ENCODE results near the gene GJC2. TPM values are rescaled to one million over a fixed set of nuclear protein-coding genes. Genes with fewer than 3 reads are reported as not detected.

Gene GJC2
- total RNA-seq, 1 donor from 2014 or later: 1.6 TPM

- Mint-ChIP-seq H3K4me3 (ENCODE audit: unreplicated experiment) (no peak overlapping the region), H3K4me1 (ENCODE audit: unreplicated experiment) (peaks cover 2% of the 10 kb centered on the region), H3K27ac (ENCODE audit: unreplicated experiment) (no peak overlapping the region), H3K9me3 (ENCODE audit: unreplicated experiment) (no peaks in the 10 kb centered on the region), H3K36me3 (ENCODE audit: unreplicated experiment) (no peaks in the 10 kb centered on the region), H3K27me3 (ENCODE audit: unreplicated experiment) (no peaks in the 10 kb centered on the region)
- DNase-seq (ENCODE audit: extremely low spot score, unreplicated experiment): no peak
- TF ChIP-seq CTCF (IDR thresholded peaks at IDR 0.05): no peak
These were observed 6.1 kb downstream of the GJC2 start for GRCh38 chr1:228155596-228156514.

DNA sequence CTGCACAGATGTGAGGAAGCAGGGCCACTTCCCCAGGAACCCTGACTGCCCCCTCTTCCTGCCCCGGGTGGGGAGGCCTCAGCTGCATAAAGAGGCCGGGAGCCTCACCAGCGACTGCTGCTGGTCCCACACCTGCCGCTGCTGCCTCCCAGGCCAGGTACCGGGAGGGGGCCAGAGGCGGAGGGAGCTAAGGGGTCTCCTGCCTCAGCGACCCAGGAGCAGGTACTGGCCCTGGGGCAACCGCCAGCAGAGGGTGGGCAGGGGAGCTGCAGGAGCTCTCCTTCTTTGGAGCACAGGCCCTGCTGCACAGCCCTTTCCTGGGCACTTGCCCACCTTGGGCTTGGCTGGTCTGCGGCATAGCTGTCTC lies 6.8 kb downstream of the GJC2 start:
- H3K4me3 Mint-ChIP-seq (ENCODE audit: unreplicated experiment): no peak overlapping the region

GRCh38 chr1:228156941-228157728 lies 7.4 kb downstream of the GJC2 start:
- H3K36me3 Mint-ChIP-seq (ENCODE audit: unreplicated experiment): no peaks in the 10 kb centered on the region
- no peak overlapping the region for H3K4me3 Mint-ChIP-seq (ENCODE audit: unreplicated experiment)
- H3K27me3 Mint-ChIP-seq (ENCODE audit: unreplicated experiment): no peaks in the 10 kb centered on the region
- peaks cover 2% of the 10 kb centered on the region for H3K4me1 Mint-ChIP-seq (ENCODE audit: unreplicated experiment)
- DNase-seq (ENCODE audit: extremely low spot score, unreplicated experiment): no peak
- no peak overlapping the region for H3K27ac Mint-ChIP-seq (ENCODE audit: unreplicated experiment)
- no peak for TF ChIP-seq CTCF (IDR thresholded peaks at IDR 0.05)
- no peaks in the 10 kb centered on the region for H3K9me3 Mint-ChIP-seq (ENCODE audit: unreplicated experiment)

More for the DNA sequence above, 6.8 kb downstream of the GJC2 start:
- Mint-ChIP-seq H3K27ac (ENCODE audit: unreplicated experiment) (no peak overlapping the region), H3K4me1 (ENCODE audit: unreplicated experiment) (peaks cover 2% of the 10 kb centered on the region), H3K36me3 (ENCODE audit: unreplicated experiment) (no peaks in the 10 kb centered on the region), H3K9me3 (ENCODE audit: unreplicated experiment) (no peaks in the 10 kb centered on the region), H3K27me3 (ENCODE audit: unreplicated experiment) (no peaks in the 10 kb centered on the region)
- no peak for DNase-seq (ENCODE audit: extremely low spot score, unreplicated experiment)
- no peak for TF ChIP-seq CTCF (IDR thresholded peaks at IDR 0.05)

DNA sequence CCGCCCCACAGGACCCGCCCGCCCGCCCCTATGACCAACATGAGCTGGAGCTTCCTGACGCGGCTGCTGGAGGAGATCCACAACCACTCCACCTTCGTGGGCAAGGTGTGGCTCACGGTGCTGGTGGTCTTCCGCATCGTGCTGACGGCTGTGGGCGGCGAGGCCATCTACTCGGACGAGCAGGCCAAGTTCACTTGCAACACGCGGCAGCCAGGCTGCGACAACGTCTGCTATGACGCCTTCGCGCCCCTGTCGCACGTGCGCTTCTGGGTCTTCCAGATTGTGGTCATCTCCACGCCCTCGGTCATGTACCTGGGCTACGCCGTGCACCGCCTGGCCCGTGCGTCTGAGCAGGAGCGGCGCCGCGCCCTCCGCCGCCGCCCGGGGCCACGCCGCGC lies 8.0 kb downstream of the GJC2 start:
- Mint-ChIP-seq H3K27me3 (ENCODE audit: unreplicated experiment) (no peaks in the 10 kb centered on the region), H3K27ac (ENCODE audit: unreplicated experiment) (no peak overlapping the region), H3K4me1 (ENCODE audit: unreplicated experiment) (peaks cover 2% of the 10 kb centered on the region), H3K9me3 (ENCODE audit: unreplicated experiment) (no peaks in the 10 kb centered on the region), H3K4me3 (ENCODE audit: unreplicated experiment) (no peak overlapping the region), H3K36me3 (ENCODE audit: unreplicated experiment) (no peaks in the 10 kb centered on the region)
- no peak for DNase-seq (ENCODE audit: extremely low spot score, unreplicated experiment)
- no peak for TF ChIP-seq CTCF (IDR thresholded peaks at IDR 0.05)
